Stomach (tissue), 9 donors: ENCODE data around the gene PMF1. TPM values are rescaled to one million over a fixed set of nuclear protein-coding genes. Genes with fewer than 3 reads are reported as not detected.

ENCODE experiments used
- DNase-seq, 2 donors: peaks; one replicate each; pipeline versions ENCODE4 v3.0.0 to v3.0.0-alpha.2; 2013 to 2019
- H3K27ac ChIP-seq, 5 donors: fragments of 200-600 bp in 4 of 5; sonication (generic) in 4 of 5; one replicate each; pipeline ENCODE4 v1.5.1; 2013 to 2019; ENCODE audit warnings: mild to moderate bottlenecking in 1 of 5, moderate library complexity in 1 of 5
- H3K27me3 ChIP-seq, 3 donors: fragments of 200-600 bp; sonication (generic); one replicate each; pipeline ENCODE4 v1.5.1; 2017 to 2019; ENCODE audit warnings: mixed run types in 1 of 3
- H3K36me3 ChIP-seq, 4 donors: fragments of 200-600 bp; sonication (generic); 1 replicate in 3 of 4; 2 replicates in 1 of 4; pipeline ENCODE4 v1.5.1; 2016 to 2019
- H3K4me1 ChIP-seq, 4 donors: fragments of 200-600 bp; sonication (generic); one replicate each; pipeline ENCODE4 v1.5.1; 2016 to 2019
- H3K4me3 ChIP-seq, 4 donors: fragments of 200-600 bp; sonication (generic) in 3 of 4; one replicate each; pipeline ENCODE4 v1.5.1; 2016 to 2019; ENCODE audit warnings: mild to moderate bottlenecking in 1 of 4
- H3K9me3 ChIP-seq, 4 donors: fragments of 200-600 bp; sonication (generic); one replicate each; pipeline ENCODE4 v1.5.1; 2016 to 2019
- EP300 ChIP-seq: sonication (generic); formaldehyde crosslinking; IDR thresholded peaks from one replicate; pipeline ENCODE4 v1.6.1; 2017; ENCODE audit warnings: antibody characterized with exemption
- POLR2A ChIP-seq, 4 donors: fragments of 450-650 bp; IDR thresholded peaks; one replicate each; pipeline ENCODE4 v1.6.1; 2016; ENCODE audit warnings: antibody characterized with exemption in 4 of 4, control low read depth in 2 of 4, mild to moderate bottlenecking in 1 of 4, moderate library complexity in 1 of 4
- POLR2AphosphoS5 ChIP-seq, 3 donors: sonication (generic); formaldehyde crosslinking; IDR thresholded peaks; one replicate each; pipeline ENCODE4 v1.6.1; 2016; ENCODE audit warnings: antibody characterized with exemption in 3 of 3
- WGBS, 5 donors: extraction: QIAGEN DNeasy Blood & Tissue Kit in 3 of 5; methylation state at CpG; one replicate each; pipeline versions ENCODE4 v1.1.5 to v1.1.7; 2013 to 2018; 5-methylcytosine and 5-hydroxymethylcytosine counted together
- intact Hi-C: fragments of 100-400 bp; cut with DNase I; formaldehyde crosslinking; loops from one replicate; pipeline ENCODE4 v1.15.1; 2023; ENCODE audit warnings: low total_unique reads
- polyA plus RNA-seq, 3 donors: library from polyadenylated mRNA; stranded (reverse); fragments of 200-250 nt; gene quantifications; one replicate each; pipeline ENCODE4 v1.2.3, GENCODE V29; 2013
- total RNA-seq, 5 donors: library from RNA; depleted of rRNA; stranded (reverse); fragments of >200 nt; gene quantifications; one replicate each; pipeline versions ENCODE4 v1.1.0 to v1.2.3, GENCODE V29; 2014 to 2016
- TF ChIP-seq, protein P1 (sequence below), 7 experiments: fragments of 450-650 bp in 4 of 7; fragments of 200-600 bp in 3 of 7; sonication (generic) in 3 of 7; IDR thresholded peaks; one replicate each; pipeline ENCODE4 v1.5.1; 2016 to 2019; ENCODE audit warnings: antibody characterized with exemption in 7 of 7, control low read depth in 2 of 7, mild to moderate bottlenecking in 1 of 7
- donor health status: healthy with polysubstance abuse.
- donor health status: Bipolar disorder and iron deficiency.
- donor health status: healthy.

The PMF1 gene
- total and polyA plus RNA-seq, 8 donors, result 5.3 to 73.5 (median 44.0) TPM

DNA sequence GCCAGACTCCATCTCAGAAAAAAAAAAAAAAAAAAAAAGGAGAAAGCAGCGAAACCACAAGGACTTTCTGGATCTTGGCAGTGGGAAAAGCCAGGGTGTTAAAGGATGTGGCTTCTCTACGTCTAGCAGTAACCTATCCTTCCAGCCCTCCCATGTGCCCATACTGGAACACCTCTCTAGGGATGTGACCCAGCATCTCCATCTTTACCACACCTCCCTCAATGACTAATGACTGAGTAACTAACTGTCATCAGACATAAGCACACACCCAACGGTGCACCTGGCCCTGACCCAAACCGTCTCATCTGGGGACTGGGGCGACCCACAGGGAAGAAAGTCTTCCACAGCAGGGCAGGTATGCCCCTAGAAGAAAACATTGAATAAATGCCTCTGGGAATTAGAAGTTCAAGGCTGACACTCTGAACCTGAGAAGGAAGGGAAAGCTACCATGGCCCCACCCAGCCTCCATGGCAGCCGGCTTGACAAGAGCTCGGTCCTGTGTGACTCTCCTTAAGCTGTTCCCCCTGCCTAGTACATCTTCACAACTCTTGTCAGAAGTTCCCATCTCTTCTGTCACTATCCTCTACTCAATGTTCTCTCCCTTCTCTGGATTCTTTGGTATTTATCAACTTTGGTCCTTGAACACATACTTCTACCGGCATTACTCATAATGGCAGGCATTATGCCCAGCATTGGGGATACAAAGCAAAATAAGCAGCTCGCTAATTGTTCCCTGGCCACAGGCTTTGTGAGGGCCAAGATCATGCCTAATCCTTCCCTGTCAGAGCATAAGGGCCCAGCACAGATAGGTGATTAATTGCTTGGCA, 49.9 kb downstream of the PMF1 start:
- Histone ChIP-seq H3K27me3 (no peaks in the 10 kb centered on the region), H3K4me1 (no peaks in the 10 kb centered on the region), H3K36me3 (peaks cover 87 to 100% (median 100%) of the 10 kb centered on the region in 4 donors), H3K9me3 (no peaks in the 10 kb centered on the region), H3K27ac (no peak overlapping the region), H3K4me3 (no peak overlapping the region)
- WGBS, 5 donors, result 74 to 83% (median 82%) methylated on average over 9 of the region's 9 CpGs
- no peak for DNase-seq
- TF ChIP-seq EP300, result no peak
- TF ChIP-seq, protein P1, sequence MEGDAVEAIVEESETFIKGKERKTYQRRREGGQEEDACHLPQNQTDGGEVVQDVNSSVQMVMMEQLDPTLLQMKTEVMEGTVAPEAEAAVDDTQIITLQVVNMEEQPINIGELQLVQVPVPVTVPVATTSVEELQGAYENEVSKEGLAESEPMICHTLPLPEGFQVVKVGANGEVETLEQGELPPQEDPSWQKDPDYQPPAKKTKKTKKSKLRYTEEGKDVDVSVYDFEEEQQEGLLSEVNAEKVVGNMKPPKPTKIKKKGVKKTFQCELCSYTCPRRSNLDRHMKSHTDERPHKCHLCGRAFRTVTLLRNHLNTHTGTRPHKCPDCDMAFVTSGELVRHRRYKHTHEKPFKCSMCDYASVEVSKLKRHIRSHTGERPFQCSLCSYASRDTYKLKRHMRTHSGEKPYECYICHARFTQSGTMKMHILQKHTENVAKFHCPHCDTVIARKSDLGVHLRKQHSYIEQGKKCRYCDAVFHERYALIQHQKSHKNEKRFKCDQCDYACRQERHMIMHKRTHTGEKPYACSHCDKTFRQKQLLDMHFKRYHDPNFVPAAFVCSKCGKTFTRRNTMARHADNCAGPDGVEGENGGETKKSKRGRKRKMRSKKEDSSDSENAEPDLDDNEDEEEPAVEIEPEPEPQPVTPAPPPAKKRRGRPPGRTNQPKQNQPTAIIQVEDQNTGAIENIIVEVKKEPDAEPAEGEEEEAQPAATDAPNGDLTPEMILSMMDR (IDR thresholded peaks at IDR 0.05), result no peak
- TF ChIP-seq POLR2AphosphoS5 (IDR thresholded peaks at IDR 0.05), result no peak
- no peak for TF ChIP-seq POLR2A (IDR thresholded peaks at IDR 0.05)
- intact Hi-C loops, result no loop called here

DNA sequence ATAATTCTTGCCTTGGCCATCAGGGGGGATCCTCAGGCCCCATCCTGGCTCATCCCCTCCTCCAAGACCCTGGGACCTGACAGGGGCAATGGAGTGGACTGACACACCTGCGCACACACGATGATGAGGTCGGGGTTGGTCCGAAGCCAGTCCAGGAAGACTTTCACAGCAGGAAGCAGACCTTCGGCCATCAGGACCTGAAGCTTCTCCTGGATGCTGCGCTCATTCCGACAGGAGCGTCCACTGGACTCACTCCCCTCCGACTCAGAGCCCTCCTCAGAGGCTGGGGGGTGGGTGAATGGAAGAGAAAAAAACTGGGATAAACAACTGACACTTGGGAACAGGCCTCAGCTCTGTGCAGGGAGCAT, 50.5 kb downstream of the PMF1 start:
- no peaks in the 10 kb centered on the region for H3K4me1 ChIP-seq
- no peak overlapping the region for H3K27ac ChIP-seq
- intact Hi-C loops, result no loop called here
- H3K27me3 ChIP-seq, result no peaks in the 10 kb centered on the region
- no peak overlapping the region for H3K4me3 ChIP-seq
- WGBS, 5 donors, result 82 to 92% (median 90%) methylated on average over 7 to 9 of the region's 9 CpGs
- peaks cover 87 to 100% (median 100%) of the 10 kb centered on the region in 4 donors for H3K36me3 ChIP-seq
- TF ChIP-seq, protein P1 (IDR thresholded peaks at IDR 0.05), result no peak
- TF ChIP-seq EP300, result no peak
- no peaks in the 10 kb centered on the region for H3K9me3 ChIP-seq
- DNase-seq, result no peak

DNA sequence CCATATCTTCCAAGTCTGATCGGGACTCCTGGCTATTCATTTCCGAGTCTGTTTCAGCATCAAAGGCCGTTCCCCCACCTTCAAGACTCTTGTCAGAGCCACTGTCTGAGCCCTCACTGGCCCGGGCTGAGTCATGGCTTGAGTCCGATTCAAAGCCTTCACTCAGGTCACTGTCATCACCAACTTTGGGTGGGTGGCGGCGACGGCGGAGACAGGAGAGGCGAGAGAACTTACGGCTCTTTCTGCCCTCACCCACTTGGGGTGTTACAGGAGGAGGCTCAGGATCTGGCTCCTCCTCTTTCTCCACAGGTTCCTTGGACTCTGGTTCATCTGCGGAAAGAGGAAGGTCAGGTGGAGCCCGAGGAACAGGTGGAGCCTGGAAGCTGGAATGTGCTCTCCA, 53.2 kb downstream of the PMF1 start:
- WGBS, 5 donors, result 91 to 95% (median 92%) methylated on average over 13 of the region's 13 CpGs

DNA sequence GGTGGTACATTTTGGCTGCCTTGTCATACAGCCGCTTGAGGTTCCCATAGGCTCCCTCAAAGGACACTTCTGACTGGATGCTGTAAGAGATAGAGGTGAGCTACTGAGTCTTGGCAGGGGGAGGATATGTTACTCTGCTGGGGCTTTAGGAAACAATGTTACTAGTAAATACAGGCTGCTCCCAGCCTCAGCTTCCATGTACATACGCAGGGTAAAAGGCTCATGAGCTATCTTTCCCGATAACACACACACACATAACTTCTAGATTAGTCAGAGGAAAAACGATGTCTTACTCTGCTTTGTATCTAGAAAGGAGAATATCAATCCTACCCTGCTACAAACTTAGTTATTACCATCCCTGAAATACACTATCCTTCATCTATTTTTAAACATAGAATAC, 55.5 kb downstream of the PMF1 start:
- intact Hi-C loops, result no loop called here
- no peak for TF ChIP-seq POLR2AphosphoS5 (IDR thresholded peaks at IDR 0.05)
- TF ChIP-seq EP300, result no peak
- TF ChIP-seq, protein P1 (IDR thresholded peaks at IDR 0.05), result no peak
- TF ChIP-seq POLR2A (IDR thresholded peaks at IDR 0.05), result no peak
- H3K4me1 ChIP-seq, result no peaks in the 10 kb centered on the region
- 71 to 85% (median 73%) methylated on average over 4 of the region's 4 CpGs for WGBS, 5 donors
- H3K27ac ChIP-seq, result no peak overlapping the region
- H3K36me3 ChIP-seq, result peaks cover 82 to 100% (median 99%) of the 10 kb centered on the region in 4 donors
- H3K27me3 ChIP-seq, result no peaks in the 10 kb centered on the region
- no peak for DNase-seq
- no peak overlapping the region for H3K4me3 ChIP-seq
- H3K9me3 ChIP-seq, result no peaks in the 10 kb centered on the region

More for the DNA sequence above, 53.2 kb downstream of the PMF1 start:
- TF ChIP-seq EP300 (no peak), POLR2AphosphoS5 (IDR thresholded peaks at IDR 0.05) (no peak), POLR2A (IDR thresholded peaks at IDR 0.05) (no peak)
- TF ChIP-seq, protein P1 (IDR thresholded peaks at IDR 0.05), result no peak
- Histone ChIP-seq H3K27me3 (no peaks in the 10 kb centered on the region), H3K9me3 (no peaks in the 10 kb centered on the region), H3K4me1 (no peaks in the 10 kb centered on the region), H3K36me3 (peaks cover 83 to 100% (median 100%) of the 10 kb centered on the region in 4 donors), H3K27ac (no peak overlapping the region), H3K4me3 (no peak overlapping the region)
- intact Hi-C loops, result no loop called here
- no peak for DNase-seq
